ENCODE data around the gene NARS2. TPM values are rescaled to one million over a fixed set of nuclear protein-coding genes. Genes with fewer than 3 reads are reported as not detected.
A peak's percentile ranks its signal among the peaks of the same experiment; 100 is the strongest.

NARS2 gene
- total and polyA plus RNA-seq, 9 of the 15 experiments (the other 6 are each of a cell fraction or from before 2014, with no cell fraction given): 26.8 to 48.0 (median 34.2) TPM

- Histone ChIP-seq H3K9ac (ENCODE audit: insufficient read depth in 1 of 2, low read depth in 2 of 2, low read length in 2 of 2) (peak within 1 kb of the TSS; percentile 89 to 93), H3K36me3 (ENCODE audit: control insufficient read depth, insufficient read depth, low read length) (no peaks in the 10 kb centered on the region; the same call in 2 of the 3 replicates), H4K20me1 (replicated peaks; ENCODE audit: control insufficient read depth, insufficient read depth, low read length) (no peaks in the 10 kb centered on the region), H3K9me1 (ENCODE audit: control insufficient read depth, insufficient read depth, low read length) (no peaks in the 10 kb centered on the region), H3K27ac (ENCODE audit: extremely low read depth, low read depth, low read length) (peak within 1 kb of the TSS; percentile 89), H3K9me3 (replicated peaks; ENCODE audit: control insufficient read depth, insufficient read depth, low read depth, low read length) (no peaks in the 10 kb centered on the region), H3K4me1 (replicated peaks in 1 of 2; ENCODE audit: control insufficient read depth in 2 of 2, insufficient read depth in 2 of 2, low read length in 2 of 2) (peaks cover 23 to 41% of the 10 kb centered on the region in 2 experiments), H3K27me3 (ENCODE audit: control insufficient read depth in 2 of 2, insufficient read depth in 2 of 2, low read length in 2 of 2) (no peaks in the 10 kb centered on the region), H3K4me2 (ENCODE audit: insufficient read depth, low read length) (peak within 1 kb of the TSS; percentile 92), H3K79me2 (ENCODE audit: control insufficient read depth, insufficient read depth, low read length) (peaks cover 52% of the 10 kb centered on the region), H3K4me3 (peak within 1 kb of the TSS; percentile 69), H2AFZ (ENCODE audit: low read depth, low read length) (peak within 1 kb of the TSS; percentile 84)
- ATAC-seq: peak; percentile 1
- in situ Hi-C loops (cut with MboI) (no loop called here), intact Hi-C loops (cut with micrococcal nuclease) (loop anchor here (1.0 to 5.0 kb wide), 3 partner anchors 127 to 275 kb away; no protein-coding TSS in a partner anchor)
- 0% methylated on average over 18 of the region's 93 CpGs for WGBS (ENCODE audit: insufficient coverage, low coverage, missing lambda C conversion rate)
- CTCF ChIA-PET (ENCODE audit: low intra/inter-chr PET ratio): interaction anchor here (0.8 to 1.9 kb wide), 3 partner anchors 121 to 189 kb away, joined by 3 to 6 read pairs (median 3); no protein-coding TSS in a partner anchor
- no peak for FAIRE-seq
- DNase-seq (ENCODE audit: extremely low read depth in 1 of 4, low spot score in 3 of 4): no peak
- BruUV-seq (replicated peaks): no TSS peak
- POLR2A ChIA-PET: interaction anchor here (0.6 to 2.0 kb wide), 19 partner anchors 11 to 580 kb away, joined by 3 to 7 read pairs (median 4); partner anchors contain the start of gene KCTD21
- TF ChIP-seq GABPB1 (CRISPR knock-in tag; IDR thresholded peaks at IDR 0.05) (peak; percentile 12), CBX1 (IDR thresholded peaks at IDR 0.05; ENCODE audit: low read depth) (peak; percentile 1; the same call in 1 of the 2 replicates), RERE (CRISPR knock-in tag; IDR thresholded peaks at IDR 0.05; ENCODE audit: borderline replicate concordance) (0 out of 2 replicates have a peak, but pooled peaks have one; percentile 34), ATF1 (CRISPR knock-in tag; IDR thresholded peaks at IDR 0.05) (no peak), ATF1 (tag; IDR thresholded peaks at IDR 0.05) (peak; percentile 31; the same call in 1 of the 2 replicates), RBM22 (IDR thresholded peaks at IDR 0.05; ENCODE audit: low read depth, low read length, poor library complexity, severe bottlenecking) (peak; percentile 92), LCOR (CRISPR knock-in tag; IDR thresholded peaks at IDR 0.05) (peak; percentile 17; the same call in 1 of the 2 replicates)
- TF ChIP-seq, protein P1, sequence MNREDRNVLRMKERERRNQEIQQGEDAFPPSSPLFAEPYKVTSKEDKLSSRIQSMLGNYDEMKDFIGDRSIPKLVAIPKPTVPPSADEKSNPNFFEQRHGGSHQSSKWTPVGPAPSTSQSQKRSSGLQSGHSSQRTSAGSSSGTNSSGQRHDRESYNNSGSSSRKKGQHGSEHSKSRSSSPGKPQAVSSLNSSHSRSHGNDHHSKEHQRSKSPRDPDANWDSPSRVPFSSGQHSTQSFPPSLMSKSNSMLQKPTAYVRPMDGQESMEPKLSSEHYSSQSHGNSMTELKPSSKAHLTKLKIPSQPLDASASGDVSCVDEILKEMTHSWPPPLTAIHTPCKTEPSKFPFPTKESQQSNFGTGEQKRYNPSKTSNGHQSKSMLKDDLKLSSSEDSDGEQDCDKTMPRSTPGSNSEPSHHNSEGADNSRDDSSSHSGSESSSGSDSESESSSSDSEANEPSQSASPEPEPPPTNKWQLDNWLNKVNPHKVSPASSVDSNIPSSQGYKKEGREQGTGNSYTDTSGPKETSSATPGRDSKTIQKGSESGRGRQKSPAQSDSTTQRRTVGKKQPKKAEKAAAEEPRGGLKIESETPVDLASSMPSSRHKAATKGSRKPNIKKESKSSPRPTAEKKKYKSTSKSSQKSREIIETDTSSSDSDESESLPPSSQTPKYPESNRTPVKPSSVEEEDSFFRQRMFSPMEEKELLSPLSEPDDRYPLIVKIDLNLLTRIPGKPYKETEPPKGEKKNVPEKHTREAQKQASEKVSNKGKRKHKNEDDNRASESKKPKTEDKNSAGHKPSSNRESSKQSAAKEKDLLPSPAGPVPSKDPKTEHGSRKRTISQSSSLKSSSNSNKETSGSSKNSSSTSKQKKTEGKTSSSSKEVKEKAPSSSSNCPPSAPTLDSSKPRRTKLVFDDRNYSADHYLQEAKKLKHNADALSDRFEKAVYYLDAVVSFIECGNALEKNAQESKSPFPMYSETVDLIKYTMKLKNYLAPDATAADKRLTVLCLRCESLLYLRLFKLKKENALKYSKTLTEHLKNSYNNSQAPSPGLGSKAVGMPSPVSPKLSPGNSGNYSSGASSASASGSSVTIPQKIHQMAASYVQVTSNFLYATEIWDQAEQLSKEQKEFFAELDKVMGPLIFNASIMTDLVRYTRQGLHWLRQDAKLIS (CRISPR knock-in tag; IDR thresholded peaks at IDR 0.05): peak; percentile 84
- TF ChIP-seq, protein P2, sequence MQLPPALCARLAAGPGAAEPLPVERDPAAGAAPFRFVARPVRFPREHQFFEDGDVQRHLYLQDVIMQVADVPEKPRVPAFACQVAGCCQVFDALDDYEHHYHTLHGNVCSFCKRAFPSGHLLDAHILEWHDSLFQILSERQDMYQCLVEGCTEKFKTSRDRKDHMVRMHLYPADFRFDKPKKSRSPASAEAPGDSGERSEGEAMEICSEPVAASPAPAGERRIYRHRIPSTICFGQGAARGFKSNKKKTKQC (CRISPR knock-in tag; IDR thresholded peaks at IDR 0.05): no peak
Observed at GRCh38 chr11:78417175-78417887, 157.3 kb downstream of the NARS2 start, which contains the start of gene GAB2. GAB2 (minus strand) TSS chr11:78417820; CDS start chr11:78417720, 100 bp downstream.

Measured in K562 (cell line).